Daoy (cell line): Measurements from ENCODE around the gene SIRPB1. TPM values are rescaled to one million over a fixed set of nuclear protein-coding genes. Genes with fewer than 3 reads are reported as not detected.
"Not testable (repeated sequence)": the region's sequence is repeated elsewhere in the genome, so short reads cannot be mapped to it uniquely, and the experiment has no call there.

Experiments used
- DNase-seq: peaks from one replicate; pipeline ENCODE4 v3.0.0-alpha.2; 2015; ENCODE audit warnings: low read depth
- total RNA-seq: library from RNA; depleted of rRNA; stranded (reverse); fragments of >200 nt; shearing (Covaris generic); gene quantifications from 2 replicates; pipeline ENCODE4 v1.2.3, GENCODE V29; 2014; rRNA removed

Gene SIRPB1
- total RNA-seq = 0.06 and 0.11 TPM in 2 replicates

GRCh38 chr20:1619861-1620444, at the start of gene SIRPB1:
Gene SIRPB1 (minus strand): TSS chr20:1620009. CDS start chr20:1619944, 65 bp downstream.
- DNase-seq = no peak

GRCh38 chr20:1669304-1669703, 49.5 kb upstream of the SIRPB1 start:
- DNase-seq = no peak

- no peak for DNase-seq
Observed at GRCh38 chr20:1667502-1668085, 47.8 kb upstream of the SIRPB1 start.

GRCh38 chr20:1666802-1667201, 47.0 kb upstream of the SIRPB1 start:
- no peak for DNase-seq

- DNase-seq = no peak
Observed at GRCh38 chr20:1665345-1665744, 45.5 kb upstream of the SIRPB1 start.

- DNase-seq = no peak
Observed at GRCh38 chr20:1664911-1665310, 45.1 kb upstream of the SIRPB1 start.

- DNase-seq = no peak
Observed at GRCh38 chr20:1663917-1664316, 44.1 kb upstream of the SIRPB1 start.

GRCh38 chr20:1661542-1662299, 41.9 kb upstream of the SIRPB1 start:
- no peak for DNase-seq

GRCh38 chr20:1660246-1660645, 40.4 kb upstream of the SIRPB1 start:
- no peak for DNase-seq

GRCh38 chr20:1657556-1658334, 37.9 kb upstream of the SIRPB1 start, which contains the start of gene SIRPG:
Gene SIRPG (minus strand): TSS chr20:1657779. CDS start chr20:1657714, 65 bp downstream.
- no peak for DNase-seq

GRCh38 chr20:1656844-1657243, 37.0 kb upstream of the SIRPB1 start:
- no peak for DNase-seq

GRCh38 chr20:1654996-1655395, 35.2 kb upstream of the SIRPB1 start:
- no peak for DNase-seq

- no peak for DNase-seq
Observed at GRCh38 chr20:1652960-1653359, 33.2 kb upstream of the SIRPB1 start.

GRCh38 chr20:1652104-1652503, 32.3 kb upstream of the SIRPB1 start:
- DNase-seq = no peak

- no peak for DNase-seq
Observed at GRCh38 chr20:1651268-1652058, 31.7 kb upstream of the SIRPB1 start.

- no peak for DNase-seq
Observed at GRCh38 chr20:1648101-1648500, 28.3 kb upstream of the SIRPB1 start.

GRCh38 chr20:1646975-1647431, 27.2 kb upstream of the SIRPB1 start:
- DNase-seq = no peak

GRCh38 chr20:1644101-1644962, 24.5 kb upstream of the SIRPB1 start:
- DNase-seq = no peak

GRCh38 chr20:1638643-1639042, 18.8 kb upstream of the SIRPB1 start:
- not testable (repeated sequence) for DNase-seq

GRCh38 chr20:1637755-1638154, 17.9 kb upstream of the SIRPB1 start:
- no peak for DNase-seq
